ENCODE measurements around the gene UBE3B.

The UBE3B gene

DNA sequence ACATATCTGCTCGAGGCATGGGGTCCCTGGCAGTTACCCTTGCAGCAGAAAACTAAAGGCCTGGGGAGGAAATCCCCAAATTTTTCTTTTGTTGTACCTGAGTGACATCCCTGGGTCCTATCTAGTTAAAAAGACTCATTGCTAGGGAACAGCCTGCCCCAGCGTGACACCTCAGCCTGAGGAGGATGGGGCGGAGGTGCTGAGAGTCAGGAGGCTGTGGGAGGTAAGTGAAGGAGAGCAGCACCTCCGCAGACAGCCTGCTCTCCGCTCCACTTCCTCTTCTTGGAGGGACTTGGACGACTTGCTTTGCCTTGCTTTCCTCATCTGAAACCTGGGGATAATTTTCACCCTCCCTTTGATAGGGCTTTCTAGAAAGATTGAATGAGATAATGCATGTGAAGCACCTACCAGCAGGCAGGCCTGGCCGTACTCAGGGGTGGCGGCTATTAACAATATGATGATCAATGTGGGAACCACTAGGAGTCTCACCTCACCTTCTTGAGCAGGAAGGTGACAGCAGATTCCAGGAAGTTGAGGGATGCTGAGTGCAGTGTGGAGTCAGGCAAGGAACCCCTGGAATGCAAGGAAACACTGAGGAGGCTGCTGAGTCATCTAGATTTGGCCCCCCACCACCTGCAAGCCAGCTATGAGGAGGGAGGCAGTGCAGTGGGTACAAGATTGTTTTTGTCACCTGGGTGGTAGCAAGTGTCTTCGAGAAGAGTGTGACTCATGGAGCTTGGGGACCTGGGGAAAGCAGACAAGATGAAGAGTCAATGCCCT lies 23.2 kb downstream of the UBE3B start:
- no peak for DNase-seq

DNA sequence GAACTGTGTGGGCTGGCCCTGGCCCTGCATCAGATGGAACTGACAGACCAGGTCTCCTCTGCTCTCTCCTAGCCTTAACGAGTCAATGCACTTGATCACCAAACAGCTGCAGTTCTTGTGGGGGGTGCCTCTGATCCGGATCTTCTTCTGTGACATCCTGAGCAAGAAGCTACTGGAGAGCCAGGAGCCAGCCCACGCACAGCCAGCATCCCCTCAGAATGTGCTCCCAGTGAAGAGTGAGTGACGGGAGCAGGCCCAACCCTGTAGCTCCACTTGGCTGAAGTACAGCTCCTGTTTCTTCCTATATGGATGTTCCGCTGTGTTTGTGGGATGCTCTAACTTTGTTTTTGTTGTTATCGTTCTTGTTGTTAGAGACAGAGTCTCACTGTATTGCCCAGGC lies 23.9 kb downstream of the UBE3B start:
- no peak for DNase-seq

DNA sequence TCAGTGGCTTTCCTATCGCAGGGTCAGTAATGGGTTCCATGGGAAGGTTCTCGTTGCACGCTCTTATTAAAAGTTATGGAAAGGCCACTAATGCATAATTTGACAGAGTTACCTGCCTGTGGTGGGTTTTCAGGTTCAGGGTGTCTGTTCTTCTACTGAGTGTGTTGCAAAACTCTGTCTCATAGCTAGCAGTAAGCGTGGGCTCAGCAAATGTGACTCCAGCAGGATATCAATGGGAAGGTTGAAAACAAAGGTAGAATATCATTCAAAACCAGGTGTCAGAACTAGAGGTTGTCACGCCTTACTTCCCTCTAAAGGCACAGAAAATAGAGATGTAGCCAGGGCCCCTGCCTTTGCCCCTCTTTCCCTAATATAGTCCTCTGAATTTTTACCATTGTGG lies 24.9 kb downstream of the UBE3B start:
- DNase-seq, result no peak

DNA sequence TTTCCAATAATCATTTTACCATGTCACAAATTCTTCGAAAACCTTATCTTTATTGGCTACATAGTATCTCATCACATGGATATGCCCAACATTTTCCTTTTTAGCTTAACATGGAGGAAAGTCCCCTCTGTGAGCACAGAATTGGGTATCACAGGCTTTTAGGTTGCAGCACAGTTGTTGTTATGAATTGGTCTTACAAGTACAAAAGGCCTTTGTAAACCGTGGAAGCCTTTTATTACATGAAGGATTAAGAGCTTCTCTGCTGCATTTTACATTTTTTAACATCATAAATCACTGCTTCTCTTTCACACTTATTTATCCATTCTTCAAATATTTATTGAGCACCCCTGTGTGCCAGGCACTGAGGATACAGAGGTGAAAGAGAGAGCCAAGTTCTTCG lies 26.2 kb downstream of the UBE3B start:
- no peak for DNase-seq

DNA sequence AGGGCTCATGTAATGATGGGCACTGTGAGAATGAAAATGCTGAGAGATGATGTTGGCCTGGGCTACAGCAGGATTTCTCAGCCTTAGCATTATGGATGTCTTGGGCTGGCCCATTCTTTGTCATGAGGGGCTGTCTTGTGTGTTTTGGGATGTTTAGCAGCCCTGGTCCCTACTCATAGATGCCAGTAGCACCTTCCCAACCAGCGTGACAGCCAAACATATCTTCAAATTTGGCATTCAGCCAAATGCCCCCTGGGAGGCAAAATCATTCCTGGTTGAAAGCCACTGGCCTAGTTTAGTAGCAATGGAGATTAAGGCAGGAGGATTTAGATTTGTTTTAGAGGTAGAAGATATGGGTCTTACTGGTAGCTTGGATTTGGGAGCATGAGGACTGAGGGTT lies 26.6 kb downstream of the UBE3B start:
- DNase-seq, result no peak

DNA sequence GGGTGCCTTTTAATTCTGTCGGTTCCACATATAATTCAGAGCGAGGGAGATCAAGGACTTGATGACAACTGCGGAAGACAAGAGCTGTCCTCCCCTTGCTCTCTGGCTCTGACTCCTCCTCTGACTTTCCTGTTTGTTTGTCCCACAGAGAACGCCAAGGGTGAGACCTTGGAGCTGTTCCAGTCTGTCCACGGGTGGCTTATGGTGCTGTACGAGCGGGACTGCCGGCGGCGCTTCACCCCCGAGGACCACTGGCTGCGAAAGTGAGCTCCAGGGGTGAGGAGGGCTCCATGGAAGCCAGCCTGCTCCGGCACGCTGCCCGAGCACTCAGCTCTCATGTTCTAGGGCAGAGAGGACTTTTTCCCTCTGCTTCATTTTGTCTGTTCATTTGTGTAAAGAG lies 32.8 kb downstream of the UBE3B start:
- no peak for DNase-seq

DNA sequence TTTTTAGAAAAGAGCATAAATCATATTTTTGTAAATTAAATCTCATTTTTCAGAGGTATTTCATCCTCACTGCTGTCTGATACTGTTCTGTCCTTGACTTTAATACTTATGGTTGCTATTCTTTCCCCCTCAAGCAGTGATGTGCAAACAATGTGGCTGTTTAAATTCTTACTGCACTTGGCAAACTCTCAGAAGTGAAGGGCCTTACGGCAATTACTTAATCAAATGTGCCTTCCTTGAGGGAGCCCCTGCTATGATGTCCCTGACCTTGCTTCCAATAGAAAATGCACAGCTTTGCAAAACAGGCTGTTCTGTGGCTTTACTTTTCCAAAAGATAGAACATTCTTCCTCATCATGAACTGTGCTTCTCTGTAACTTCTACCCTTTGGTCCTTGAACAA lies 35.2 kb downstream of the UBE3B start:
- no peak for DNase-seq

DNA sequence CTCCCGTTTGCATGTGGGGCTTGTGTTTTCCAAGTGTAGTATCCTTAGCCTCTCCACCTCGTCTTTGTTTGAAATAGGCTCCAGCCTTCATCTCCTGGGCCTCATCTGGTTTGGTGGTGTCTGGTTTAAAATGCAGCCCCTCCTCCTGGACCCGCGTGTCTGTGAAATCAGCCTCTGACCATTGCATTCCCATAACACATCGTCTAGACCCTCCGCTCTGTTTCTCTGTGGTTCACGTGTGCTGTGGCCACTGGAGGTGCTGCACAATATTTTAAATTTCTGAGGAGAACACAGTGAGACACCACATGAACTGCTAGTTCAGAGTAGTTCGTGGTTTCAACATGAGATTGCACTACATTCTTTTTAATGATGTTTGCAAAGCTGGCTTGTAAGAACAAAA lies 35.6 kb downstream of the UBE3B start:
- no peak for DNase-seq

DNA sequence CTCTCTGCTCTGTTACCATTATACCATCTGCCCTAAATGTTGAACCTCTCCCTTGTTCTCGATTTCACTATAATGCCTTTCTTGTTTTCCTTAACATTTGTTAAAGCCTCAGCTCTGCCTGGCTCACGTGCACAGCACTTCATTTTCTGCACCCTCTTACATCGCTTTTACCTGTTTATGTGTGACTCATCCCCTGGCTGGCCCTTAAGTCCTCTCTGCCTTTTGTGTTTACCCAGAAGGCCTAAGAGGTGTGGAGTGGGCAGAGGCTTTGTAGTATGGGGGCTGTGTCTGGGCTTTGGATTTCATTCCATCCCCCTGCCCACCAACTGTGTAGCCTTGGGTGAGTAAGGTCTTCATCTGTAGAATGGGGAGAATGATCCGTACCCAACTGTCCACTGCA lies 36.5 kb downstream of the UBE3B start:
- no peak for DNase-seq

DNA sequence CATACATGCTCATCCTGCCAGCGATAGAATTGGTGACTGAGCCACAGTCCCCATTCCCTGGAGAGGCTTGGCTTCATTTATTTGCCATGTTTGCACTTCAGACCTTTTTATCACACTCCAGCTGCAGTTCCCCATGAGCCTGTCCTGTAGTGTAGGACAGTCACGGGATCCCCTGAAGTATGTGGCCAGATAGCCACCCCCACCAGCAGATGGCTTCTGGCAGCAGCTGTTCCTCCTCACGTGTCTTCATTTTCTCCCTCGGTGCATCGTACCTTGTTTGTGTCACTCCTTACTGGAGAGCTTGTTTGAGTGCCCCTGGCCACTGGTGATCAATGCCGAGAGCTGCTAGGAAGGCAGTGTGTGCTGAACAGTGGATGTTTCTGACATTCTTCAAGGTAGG lies 40.2 kb downstream of the UBE3B start:
- no peak for DNase-seq

DNA sequence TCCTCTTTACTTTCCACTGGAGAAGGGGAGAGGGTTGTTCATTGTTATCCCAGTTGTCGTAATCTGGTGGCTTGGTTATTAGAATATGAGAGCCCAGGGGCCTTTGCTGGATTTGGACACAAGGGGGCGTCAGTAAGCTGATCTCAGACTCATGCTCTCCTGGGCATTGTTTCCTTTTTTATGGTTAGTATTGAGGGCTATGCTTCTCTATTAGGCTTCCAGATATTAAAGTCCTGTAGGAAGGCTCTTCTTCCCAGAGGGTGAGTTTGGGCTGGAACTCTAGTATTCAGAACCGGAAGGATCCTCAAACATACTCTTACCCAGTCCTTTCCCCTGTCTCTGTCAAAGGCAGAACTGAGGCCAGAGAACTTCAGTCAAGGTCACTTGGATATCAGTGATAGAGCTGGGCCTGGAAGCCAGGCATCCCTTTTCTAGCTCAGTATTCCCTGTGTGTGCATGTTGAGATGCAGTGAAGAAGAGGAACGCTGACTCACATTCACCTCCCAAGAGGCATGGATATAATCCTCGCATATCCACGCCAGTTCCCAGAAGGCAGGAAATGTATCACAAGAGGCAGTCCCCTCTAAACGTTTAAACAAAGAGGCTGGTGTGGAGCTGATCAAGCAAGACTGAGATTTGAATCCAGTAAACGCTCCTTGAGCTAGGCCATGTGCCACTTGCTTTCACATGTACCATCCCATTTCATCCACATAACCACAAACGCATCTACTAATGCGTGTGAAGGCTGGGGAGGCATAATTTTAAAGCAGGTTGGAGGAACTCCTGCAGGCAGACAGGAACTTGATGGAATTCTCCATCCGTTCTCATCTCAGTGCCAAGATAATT lies 41.6 kb downstream of the UBE3B start:
- DNase-seq, result peak; percentile 64

DNA sequence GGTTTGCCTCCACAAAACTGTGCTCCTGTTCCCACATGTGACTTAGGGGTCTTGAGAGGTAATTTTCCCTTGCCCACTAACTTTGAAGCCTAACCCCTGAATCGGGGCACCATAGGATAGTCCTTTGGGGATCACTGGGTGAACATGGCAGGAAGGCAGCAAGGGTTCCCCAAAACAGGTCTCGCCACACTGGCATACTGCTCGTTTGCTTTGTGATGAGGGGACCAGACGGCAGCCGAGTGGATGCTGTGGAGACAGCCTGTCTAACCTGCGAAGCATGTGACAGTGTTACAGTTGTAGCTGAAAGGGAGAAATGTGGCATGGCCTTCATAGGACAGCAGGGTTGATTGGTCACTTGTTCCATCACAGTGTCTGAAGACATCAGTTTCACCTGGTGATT lies 42.4 kb downstream of the UBE3B start:
- DNase-seq, result no peak

DNA sequence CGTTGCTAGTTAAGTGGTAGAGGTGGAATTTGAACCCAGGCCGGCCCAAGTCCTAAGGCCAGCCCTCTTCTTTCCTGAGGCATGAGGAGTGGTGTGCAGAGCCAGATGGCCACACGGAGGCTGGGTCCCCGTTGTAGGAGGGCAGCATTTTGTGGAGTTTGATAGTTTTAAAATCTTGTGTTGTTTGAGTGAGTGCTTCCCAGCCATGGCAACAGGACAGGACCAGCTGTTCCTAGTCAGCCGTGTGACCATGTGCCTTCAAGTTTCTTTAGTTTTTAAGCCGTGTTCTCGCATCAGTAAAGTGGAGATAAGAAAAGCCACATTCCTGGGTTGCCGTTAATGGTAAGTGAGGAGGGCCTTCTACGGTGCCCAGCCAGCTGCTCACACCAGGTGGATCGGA lies 44.4 kb downstream of the UBE3B start:
- no peak for DNase-seq

DNA sequence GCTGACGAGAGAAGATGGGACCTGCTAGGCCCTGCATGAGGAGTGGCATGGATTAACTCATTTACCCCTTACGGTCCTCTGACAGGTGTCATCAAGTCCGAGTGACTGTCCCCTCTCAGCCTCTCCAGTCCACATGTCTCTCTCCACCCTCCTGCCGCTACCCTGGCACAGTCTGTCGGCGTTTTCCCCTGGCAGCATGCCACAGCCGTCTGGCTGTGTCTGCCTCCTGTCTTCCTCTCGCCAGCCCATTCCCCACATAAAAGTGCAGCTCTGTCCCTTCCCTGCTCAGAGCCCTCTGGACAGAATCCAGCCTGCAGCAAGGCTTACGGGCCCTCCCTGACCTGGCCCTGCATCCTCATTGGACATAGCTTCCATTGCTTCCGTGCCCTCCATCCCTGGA lies 45.6 kb downstream of the UBE3B start:
- no peak for DNase-seq

DNA sequence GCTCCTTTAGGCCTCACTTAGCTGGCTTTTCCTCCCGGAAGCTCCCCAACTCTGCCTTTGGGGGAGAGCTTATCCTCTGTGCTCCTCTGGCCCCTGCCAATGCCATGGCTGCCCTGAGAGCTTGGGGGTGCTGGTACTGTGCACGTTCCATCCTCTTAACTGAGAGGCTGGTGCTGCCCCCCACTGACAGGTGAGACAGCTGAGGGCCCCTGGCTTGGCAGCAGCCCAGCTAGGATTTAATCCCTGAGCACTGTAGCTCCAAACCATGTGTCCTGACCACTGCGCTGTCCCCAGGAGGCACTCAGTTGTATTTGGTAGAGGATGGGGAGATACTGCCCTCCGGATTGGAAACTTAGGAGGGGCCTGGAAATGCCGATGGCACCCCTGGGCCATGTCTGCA lies 46.1 kb downstream of the UBE3B start:
- DNase-seq, result no peak

DNA sequence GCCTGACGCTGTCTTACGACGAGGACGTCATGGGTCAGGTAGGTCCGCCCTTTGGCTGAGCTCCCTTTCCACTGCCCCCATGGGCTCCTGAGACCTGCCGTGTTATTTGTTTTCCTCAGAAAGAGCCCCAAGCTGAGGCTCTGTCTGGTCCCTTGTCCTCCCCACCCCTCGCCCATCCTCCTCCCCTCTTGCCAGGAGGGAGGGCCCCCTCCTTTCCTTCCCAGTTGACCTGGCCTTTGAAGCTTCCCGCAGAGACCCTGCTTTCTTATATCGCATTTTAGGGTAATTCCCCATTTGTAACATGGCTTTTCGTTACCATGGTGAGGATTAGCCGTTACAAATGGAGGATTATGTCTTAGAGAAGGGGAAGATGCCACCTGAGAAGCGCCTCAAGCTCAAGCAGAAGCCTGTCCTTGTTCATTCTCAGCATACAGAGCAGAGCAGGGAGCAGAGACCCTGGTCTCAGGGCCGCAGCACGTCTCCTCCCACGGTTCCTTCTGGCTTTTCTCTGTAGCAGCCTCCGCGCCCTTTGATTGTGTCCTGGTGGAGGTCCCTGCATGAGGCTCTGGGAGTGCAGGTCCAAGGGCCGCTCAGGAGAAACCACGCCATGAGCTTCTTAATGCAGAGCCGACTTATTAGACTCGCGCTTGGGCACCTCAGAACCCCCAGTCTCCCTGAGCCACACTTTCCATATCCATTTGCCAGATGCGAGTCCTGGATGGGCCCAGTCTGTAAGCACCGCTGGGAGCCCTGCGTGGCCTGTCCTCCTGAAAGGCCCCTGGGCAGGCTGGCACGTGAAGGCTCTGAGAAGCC lies 47.2 kb downstream of the UBE3B start:
- no peak for DNase-seq

DNA sequence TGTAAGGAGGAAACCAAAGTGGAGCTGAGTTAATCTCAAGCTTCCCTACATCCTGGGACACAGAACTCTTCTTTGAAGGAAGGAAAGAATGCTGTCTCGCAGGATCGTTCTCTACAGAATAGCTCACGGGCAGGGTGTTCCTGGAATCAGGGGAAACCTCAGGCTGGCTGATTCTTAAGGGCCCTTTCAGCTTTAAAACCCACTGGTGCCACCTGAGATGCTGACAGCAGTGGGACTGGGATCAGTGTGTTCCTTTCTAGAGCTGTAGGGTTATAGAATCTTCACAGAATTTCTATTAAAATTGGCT lies 47.8 kb downstream of the UBE3B start:
- no peak for DNase-seq

DNA sequence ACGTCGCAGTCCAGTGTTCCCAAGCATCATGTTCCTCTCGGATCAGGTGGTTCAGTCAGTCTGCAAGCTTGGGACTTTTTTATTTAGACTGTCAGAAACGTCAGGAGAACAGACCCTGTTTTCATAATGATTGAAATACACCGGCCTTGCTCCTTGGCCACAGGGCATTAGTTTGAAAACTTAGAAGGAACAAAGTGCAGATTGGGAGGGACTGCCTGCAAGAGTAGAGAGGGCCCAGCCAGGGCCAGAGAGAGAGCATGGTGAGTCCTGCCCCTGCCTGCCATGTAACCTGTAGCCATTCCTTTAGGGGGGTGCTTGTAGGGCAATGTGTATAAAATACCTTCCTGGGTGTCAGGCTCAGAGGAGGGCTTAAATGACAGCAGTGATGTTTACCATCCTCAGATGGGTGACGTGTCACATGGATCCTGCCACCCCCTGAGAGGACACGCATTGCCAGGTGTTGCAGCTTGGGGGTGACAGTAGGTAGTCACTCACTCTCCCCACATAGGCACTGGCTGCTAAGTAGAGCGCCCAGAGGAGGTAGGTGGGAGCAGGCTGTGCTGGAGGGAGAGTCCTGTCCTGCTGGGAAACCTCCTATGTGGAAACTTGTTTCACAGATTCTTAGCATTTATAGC lies 50.2 kb downstream of the UBE3B start:
- no peak for DNase-seq

DNA sequence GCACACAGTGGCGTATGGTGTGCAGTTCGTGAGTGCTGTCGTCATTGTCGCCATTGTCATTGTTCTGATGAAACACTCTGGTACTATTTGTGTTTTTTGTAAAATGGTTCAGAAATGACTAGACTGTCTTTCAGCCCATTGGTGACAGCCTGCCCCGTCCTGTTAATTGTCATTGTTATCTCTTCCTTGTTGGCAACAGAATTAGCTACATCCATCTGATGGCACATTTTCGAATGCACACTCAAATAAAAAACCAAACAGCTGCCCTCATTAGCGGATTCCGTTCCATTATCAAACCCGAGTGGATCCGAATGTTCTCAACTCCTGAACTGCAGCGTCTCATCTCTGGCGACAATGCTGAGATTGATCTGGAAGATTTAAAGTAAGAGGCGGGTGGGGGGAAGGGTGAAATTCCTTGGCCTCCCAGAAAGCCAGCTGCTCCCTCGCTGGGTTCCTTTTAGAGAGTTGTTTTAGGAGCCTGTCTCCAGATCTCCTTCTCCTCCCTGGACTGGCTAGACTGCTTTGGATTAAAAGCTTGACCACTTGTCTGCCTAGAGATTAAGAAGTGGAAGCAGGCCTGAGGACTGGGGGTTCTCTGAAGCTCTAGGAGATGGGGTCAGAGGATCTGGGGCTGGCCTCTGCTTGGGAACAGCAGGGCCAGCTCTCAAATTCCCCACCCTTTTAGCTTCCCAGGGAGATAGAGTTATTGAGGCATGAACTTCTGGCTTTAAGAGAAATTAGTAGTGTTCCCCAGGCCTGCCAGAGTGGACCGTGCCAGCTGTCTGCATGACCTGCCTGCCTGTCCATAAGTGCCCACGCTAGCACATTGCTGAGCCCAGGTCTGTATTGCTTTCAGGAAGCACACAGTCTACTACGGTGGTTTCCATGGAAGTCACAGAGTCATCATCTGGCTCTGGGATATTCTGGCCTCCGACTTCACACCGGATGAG lies 52.5 kb downstream of the UBE3B start:
- DNase-seq, result no peak

DNA sequence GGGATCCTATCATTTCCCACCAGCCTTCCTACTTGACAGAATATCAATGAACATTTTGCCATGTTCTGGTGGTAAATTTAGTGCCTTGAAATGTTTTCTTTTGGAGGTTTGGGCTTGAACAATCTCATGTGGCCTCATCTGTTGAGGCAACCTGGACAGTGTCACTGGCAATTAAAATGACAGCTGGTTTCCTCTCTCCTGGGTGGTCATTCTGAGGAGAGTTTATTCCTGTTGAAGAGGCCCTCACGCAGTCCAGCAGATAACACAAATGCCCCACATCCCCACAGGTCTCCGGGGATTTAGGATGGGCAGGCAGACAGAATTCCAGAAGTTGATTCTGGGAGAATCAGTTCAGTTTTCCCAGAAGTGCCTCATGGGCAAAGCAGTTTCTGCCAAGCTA lies 54.0 kb downstream of the UBE3B start:
- DNase-seq, result no peak

DNA sequence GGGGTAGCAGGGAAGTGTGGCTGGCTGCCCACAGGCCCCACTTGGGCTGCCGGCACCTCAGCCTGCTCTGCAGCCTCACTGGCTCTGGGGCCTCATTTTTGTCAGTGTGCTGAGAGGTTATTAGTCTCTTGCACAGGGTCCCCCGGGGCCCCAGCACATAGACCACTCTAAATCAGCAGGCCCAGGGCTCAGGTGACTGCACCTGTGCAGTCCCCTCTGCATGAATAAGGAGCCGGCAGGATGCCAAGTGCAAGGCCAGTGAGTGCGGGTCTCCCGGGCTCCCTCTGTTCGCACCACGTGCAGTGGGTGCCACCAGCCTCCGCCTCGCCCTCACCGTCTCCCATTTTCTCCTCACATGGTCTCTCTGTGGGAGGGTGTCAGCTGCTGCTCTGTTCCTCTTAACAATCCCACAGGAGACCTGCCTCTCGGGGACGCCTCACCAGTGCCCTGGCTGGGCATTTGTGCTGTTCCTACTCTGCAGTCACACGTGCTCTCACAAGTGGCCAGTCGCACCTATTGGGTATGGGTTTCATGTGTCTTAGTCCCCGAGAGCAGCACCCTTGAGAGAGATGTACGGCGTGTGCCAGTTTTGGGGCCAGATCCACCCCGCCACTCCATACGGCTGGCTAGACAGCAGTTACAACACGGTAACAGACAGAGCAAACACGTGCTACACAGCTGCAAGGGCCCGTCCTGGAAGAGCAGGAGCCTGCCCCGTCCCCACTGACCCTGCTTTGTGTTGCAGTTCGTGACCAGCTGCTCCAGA lies 55.5 kb downstream of the UBE3B start:
- no peak for DNase-seq

DNA sequence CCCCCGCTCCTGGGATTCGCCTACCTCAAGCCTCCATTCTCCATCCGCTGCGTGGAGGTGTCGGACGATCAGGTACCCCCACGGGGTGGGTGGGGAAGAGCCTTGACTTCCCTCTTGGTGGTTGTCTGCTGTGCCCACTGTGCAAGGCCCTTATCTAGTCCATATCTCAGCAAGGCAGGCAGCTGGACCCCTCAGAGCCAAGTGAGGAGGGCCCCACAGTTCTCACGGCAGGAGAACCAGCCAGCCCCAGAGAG lies 56.0 kb downstream of the UBE3B start:
- DNase-seq, result no peak

All from kidney glomerular epithelial cell (primary cell).